VCaP (cell line): ENCODE measurements around the gene CLCN2.
A peak's percentile ranks its signal among the peaks of the same experiment; 100 is the strongest.

Source experiments
- H3K27ac ChIP-seq: fragments of 450-650 bp; 2 replicates; pipeline ENCODE4 v1.5.1; 2017
- CTCF ChIP-seq: fragments of 450-650 bp; conservative IDR thresholded peaks from 2 replicates; pipeline ENCODE4 v1.5.1; 2017; ENCODE audit warnings: mild to moderate bottlenecking, moderate library complexity

The CLCN2 gene

GRCh38 chr3:184325269-184325668 is 36.1 kb downstream of the CLCN2 start:
- no peak for TF ChIP-seq CTCF
- H3K27ac ChIP-seq: no peak overlapping the region

GRCh38 chr3:184323696-184324095 is 37.7 kb downstream of the CLCN2 start:
- TF ChIP-seq CTCF: no peak
- H3K27ac ChIP-seq: no peak overlapping the region

GRCh38 chr3:184322731-184323487 is 38.5 kb downstream of the CLCN2 start:
- H3K27ac ChIP-seq: no peak overlapping the region
- no peak for TF ChIP-seq CTCF

GRCh38 chr3:184321666-184322065 is 39.7 kb downstream of the CLCN2 start:
- H3K27ac ChIP-seq: no peak overlapping the region
- no peak for TF ChIP-seq CTCF

GRCh38 chr3:184320104-184320445 is 41.3 kb downstream of the CLCN2 start:
- TF ChIP-seq CTCF: no peak
- peak overlapping the region; percentile 50; the same call in 1 of the 2 replicates for H3K27ac ChIP-seq

- no peak for TF ChIP-seq CTCF
- peak overlapping the region; percentile 93; the same call in 1 of the 2 replicates for H3K27ac ChIP-seq
Measured at GRCh38 chr3:184317201-184317600, 44.2 kb downstream of the CLCN2 start.

- peak overlapping the region; percentile 93 for H3K27ac ChIP-seq
Measured at GRCh38 chr3:184316792-184317191, 44.6 kb downstream of the CLCN2 start.

More at GRCh38 chr3:184316792-184317191, 44.6 kb downstream of the CLCN2 start:
- TF ChIP-seq CTCF: no peak
